LHCN-M2 (cell line): ENCODE data around the gene LTBP4. TPM values are rescaled to one million over a fixed set of nuclear protein-coding genes. Genes with fewer than 3 reads are reported as not detected.

Experiments used
- DNase-seq: peaks from one replicate; pipeline ENCODE4 v3.0.0-alpha.2; 2012; ENCODE audit warnings: low read depth
- total RNA-seq: library from RNA; depleted of rRNA; stranded (reverse); fragments of >200 nt; gene quantifications from 2 replicates; pipeline ENCODE4 v1.2.3, GENCODE V29; 2014

The LTBP4 gene
- total RNA-seq, 1 experiment from 2014 or later: 7.3 TPM

DNA sequence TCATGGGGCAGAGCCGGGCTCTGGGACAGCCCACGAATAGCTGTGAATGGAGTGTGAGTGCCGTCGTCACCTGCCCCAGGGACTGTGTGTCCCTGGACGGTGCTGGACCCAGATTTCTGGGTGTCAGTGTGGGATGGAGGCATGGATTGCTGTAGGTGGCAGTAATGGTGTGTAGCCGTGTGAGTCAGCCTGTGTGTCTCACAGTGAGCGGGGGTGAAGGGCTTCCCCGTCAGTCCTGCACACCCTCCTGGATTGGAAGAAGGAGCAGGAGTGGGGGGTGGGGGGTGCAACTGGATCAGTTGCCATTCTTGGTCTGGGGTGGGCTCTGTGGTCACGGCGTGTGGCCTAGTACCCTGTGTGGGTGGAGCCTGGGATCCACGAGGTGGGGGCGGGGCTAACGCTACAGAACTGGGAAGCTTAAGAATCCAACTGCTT lies 6.5 kb upstream of the LTBP4 start:
- DNase-seq: no peak

DNA sequence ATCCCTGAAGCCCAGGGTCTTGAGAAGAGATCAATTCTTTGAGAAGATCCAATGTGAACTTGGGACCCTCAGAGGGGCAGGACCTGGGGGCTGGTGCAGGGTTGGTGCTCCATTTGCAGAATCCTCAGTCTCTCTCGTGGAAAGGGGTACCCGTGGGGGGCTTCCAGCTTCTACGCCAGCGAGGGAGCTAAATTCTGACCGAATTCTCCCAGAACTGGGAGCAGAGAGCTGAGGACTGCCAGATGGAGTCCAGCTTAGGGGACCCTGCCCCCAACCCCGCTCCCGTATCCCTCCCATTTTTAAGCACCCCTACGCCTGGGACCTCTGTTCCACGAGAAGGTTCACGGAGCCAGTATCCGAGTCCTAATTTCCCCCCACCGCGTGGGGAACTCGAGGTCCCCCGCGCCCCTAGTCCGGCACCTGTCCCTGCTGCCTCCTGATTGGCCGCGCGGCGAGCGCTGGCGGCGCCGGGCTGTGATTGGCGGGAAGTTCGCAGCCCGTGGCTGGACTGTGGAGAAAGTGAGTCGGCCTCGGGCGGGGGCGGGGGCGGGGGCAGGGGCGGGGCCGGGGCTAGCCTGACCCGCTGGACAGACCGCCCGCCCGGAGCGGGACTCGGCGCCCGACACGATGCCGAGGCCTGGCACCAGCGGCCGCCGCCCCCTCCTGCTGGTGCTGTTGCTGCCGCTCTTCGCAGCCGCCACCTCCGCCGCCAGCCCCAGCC lies 4.4 kb upstream of the LTBP4 start:
- no peak for DNase-seq

DNA sequence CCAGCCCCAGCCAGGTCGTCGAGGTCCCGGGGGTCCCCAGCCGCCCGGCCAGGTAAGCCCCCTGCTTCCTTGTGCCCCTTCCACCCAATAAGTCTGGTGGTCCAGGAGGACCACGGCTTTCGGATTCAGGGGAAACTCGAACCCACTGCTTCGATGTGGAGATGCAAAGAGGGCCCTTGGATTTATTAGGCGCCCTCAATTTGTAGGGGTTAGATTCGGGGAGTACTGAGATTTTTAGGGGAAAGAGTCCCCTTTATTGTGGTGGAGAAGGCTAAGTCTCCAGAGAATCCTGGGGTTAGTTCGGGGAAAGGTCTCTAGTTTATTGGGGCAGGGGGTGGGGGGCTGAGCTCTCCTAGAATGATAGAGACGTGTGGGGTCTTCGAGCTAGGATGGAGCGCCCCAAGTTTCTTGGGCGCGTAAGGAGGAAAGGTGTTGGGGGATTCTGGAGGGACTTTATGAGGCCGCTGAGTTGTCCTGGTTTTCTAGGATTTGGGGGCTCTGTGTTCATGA lies 3.8 kb upstream of the LTBP4 start:
- no peak for DNase-seq

DNA sequence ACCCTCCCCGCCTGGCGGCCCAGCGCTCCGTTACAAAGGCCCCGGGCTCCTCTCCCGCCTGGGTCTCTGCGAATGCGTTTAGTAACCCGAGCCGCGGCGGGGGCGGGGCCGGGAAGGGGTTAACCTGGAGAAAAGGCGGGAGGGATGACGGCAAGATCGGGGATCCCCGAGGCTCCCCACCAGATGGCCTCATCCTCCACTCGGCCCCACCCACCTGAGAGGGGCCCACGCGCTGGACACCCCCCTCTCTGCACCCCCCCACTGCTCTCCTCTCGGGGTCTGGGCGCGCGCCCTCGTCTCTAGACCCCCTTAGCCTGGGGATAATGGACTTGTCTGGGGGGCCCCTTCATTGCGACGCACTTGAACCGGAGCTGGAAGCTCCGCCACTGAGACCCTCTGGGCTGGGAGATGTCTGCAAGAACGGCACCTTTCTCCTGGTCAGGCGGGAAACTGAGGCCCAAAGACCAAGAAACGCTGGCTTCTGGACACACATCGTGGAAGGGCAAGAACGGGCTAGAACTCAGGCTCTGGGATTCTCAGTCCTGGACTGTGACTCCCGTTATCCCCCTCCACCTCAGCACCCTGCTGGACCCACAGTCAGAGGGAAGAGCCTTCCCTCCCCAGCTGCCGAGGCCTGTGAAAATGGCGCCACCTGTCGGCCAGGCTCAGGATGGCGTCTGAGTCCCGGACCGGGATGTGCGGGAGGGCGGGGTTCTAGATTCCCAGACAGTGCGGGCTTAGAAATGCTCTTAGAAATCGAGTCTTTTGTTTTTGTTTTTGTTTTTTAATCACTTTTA lies 2.9 kb upstream of the LTBP4 start:
- DNase-seq: peak; percentile 80

DNA sequence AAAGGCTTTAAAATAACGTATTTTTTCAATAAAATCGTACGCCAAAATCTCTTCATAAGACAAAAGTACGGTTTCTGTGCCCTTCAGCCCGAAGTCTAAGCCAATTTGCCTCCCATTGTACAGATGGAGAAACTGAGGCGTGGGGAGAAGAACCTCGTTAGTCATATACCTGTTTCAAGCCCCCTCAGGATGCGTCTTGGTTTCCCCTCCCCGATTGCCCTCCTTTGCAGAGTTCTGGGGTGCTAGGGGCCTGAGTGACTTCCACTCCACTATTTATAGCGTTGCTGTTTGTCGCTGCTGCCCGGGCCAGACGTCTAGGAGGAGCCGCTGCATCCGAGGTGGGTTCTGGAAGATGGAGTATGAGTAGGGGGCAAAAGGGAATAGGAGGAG lies 2.3 kb upstream of the LTBP4 start:
- DNase-seq: no peak

DNA sequence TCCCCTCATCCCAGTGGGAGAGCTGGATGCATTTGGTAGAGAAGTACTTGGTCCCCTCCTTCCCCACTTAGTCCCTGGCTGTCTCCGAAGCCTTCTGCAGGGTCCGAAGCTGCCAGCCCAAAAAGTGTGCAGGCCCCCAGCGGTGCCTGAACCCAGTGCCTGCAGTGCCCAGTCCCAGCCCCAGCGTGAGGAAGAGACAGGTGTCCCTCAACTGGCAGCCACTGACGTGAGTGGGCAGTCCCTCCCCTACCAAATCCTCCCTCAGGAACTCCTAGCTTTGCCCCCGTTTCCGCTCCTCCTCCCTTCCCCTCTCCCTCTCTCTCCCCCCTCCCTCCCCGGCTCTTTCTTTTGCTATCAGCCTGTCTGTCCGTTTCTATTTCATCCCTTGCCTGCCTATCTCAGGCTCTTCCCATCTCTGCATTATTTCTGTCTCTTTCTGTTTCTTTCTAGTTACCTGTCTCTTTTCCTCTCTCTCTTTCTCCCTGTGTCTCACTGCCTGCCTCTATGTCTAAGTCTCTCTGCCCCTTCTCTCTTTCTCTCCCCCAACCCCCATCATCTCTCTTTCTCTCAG lies 1.8 kb upstream of the LTBP4 start:
- DNase-seq: no peak

DNA sequence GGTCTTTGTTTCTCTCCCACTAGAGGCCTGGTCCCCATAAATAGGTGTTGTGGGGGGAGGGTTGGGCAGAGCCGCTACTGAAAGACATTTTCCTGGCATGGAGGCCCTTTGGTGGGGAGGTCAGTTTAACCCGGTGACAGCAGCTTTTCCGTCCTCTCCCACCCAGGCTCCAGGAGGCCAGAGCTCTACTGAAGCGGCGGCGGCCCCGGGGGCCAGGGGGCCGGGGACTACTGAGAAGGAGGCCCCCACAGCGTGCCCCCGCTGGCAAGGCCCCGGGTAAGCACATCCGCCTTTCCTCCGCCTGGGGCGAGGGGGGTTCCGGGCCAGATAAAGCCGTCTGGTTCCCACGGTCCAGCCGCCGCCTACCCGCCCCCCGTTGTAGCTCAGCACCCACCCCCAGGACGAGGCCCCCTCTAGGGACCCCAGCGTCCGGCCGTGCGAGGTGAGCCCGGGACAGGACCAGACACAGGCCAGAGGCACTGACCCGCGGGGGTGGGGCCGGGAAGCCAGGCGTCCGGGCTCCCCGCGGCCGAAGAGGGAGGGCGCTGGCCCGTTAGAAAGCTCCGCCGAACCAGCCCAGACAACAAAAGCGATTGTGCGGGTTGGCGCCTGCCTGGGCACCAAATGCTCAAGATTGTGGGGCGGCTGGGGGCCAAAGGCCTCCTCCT lies 1.1 kb upstream of the LTBP4 start:
- no peak for DNase-seq

DNA sequence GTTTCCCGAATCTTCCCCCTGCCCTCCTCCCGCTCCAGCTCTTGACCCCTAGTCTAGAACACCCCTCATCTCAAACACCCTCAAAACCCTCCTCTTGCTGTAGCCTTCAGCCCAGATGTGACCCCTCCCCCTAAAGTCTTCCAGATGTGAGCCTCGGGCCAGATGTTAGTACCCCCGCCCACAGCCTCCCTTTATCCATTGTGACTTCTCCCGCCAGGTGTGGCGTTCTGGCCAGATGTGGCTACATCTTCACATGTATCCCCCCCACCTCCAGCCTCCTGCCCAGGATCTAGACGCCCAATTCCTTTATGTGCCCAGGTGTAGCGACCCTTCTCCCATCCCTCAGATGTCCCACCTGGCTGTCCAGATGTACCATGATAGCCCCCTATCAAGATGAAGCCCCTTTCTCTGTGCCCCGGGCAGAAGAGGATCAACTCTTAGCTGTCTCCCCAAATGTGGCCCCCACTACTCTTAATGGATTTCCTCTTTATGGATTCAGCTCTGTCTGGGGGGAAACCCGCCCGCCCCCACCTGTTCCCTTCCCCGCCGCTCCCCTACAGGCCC lies 517 bp upstream of the LTBP4 start:
- no peak for DNase-seq

DNA sequence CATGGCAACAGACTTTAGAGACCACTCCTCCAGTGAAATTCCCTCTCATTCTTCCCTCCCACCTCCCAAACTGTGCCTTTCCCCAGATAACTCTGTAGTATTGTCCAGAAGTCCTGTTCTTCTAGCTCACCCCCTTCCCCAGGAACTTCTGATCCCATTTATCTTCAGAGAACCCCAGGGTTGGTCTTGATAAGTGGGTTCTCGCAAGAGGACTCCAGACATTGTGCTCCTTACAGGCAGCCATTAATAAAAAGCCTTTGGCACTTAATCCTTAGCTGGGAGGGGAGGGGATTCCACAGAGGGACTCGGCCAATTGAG lies 1.9 kb downstream of the LTBP4 start:
- no peak for DNase-seq

DNA sequence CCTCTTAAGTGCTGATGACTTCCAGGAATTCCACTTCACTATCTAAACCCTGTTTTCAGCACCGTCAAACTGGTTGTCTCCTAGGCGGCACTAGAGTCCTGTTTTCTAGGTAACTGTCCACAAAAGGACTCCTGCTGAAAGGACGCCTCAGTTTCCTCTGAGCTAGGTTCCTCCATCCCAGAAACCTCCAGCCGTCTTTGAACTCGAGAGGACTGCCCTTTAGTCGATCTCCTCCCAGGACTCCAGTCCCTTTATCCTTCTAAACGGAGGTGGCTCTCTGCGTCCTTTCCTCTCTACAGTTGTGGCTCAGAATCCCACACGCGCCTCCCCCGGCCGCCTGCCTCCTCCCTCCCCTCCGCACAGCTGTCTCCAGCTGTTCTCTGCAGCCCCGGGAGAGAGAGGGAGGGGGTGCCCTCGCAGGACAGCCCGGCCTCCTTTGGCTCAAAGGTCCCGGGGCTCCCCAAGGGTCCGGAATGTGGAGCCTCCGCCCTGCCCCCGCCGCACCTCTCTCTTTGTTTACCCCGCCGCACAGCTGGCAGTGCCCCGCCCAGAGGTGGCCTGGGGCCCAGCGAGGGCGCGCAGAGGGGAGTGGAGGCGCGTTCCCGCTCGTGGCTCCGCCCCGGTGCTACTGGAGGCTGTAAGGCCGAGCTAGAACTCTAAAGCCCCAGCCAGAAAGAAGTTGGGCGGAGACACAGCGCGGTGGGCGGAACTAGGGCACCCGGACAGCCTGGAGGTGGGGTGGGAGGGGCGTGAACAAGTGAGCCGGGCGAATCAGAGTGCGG lies 2.4 kb downstream of the LTBP4 start:
- DNase-seq: peak; percentile 85

DNA sequence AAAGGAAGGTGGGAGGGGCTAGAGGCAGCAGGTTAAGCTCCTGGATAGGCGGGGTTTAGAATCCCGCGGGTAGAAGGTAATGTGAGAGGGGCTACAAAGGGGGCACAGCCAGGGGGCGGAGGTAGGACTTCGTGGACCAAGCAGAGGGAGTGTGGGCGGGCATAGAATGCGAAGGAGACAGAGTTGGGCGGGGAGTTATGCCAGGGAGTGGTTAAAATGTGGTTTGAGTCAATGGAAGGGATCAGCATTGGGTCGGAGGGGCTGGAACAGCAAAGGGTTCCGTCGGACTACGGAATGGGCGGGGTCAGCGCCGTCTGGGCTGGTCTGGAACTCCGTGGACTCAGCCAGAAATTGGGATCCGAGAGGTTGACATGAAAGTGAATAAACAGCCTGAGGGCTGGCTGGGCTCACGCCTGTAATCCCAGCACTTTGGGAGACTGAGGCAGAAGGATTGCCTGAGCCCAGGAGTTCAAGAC lies 3.0 kb downstream of the LTBP4 start:
- DNase-seq: no peak

DNA sequence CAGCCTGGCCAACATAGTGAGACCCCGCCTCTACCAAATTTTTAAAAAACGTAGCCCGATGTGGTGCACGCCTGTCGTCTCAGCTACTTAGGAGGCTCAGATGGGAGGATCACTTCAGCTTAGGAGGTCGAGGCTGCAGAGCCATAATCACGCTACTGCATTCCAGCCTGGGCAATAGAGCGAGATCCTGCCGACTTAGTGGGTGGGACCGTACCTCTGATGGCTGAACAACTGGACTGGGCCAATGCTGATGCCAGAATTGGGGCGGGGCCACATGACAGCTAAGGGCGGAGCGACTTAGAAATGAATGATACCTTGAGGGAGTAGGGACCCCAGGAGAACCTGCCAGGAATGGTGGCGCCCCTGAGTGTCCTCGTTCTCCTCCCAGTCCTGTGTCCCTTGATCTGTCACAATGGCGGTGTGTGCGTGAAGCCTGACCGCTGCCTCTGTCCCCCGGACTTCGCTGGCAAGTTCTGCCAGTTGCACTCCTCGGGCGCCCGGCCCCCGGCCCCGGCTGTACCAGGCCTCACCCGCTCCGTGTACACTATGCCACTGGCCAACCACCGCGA lies 3.6 kb downstream of the LTBP4 start:
- no peak for DNase-seq

DNA sequence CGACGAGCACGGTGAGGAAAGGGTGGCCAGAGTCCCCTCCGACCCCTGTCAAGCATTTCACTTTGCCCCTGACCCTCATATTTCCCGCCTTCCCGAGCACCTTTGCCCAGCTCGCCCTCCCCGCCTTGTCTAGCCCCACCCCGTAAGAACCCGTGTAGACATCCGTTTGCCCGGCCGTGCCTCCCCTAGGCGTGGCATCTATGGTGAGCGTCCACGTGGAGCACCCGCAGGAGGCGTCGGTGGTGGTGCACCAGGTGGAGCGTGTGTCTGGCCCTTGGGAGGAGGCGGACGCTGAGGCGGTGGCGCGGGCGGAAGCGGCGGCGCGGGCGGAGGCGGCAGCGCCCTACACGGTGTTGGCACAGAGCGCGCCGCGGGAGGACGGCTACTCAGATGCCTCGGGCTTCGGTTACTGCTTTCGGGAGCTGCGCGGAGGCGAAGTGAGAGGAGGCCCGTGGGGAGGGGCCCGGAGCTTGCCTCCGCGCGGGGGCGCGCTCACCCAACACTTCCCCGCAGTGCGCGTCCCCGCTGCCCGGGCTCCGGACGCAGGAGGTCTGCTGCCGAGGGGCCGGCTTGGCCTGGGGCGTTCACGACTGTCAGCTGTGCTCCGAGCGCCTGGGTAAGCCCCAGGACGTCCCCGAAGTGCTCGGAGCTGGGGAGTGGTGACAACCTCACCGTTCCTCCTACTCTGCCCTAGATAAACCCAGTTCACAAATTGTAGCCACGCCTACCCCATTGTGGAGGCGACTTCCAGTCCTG lies 4.2 kb downstream of the LTBP4 start:
- no peak for DNase-seq

DNA sequence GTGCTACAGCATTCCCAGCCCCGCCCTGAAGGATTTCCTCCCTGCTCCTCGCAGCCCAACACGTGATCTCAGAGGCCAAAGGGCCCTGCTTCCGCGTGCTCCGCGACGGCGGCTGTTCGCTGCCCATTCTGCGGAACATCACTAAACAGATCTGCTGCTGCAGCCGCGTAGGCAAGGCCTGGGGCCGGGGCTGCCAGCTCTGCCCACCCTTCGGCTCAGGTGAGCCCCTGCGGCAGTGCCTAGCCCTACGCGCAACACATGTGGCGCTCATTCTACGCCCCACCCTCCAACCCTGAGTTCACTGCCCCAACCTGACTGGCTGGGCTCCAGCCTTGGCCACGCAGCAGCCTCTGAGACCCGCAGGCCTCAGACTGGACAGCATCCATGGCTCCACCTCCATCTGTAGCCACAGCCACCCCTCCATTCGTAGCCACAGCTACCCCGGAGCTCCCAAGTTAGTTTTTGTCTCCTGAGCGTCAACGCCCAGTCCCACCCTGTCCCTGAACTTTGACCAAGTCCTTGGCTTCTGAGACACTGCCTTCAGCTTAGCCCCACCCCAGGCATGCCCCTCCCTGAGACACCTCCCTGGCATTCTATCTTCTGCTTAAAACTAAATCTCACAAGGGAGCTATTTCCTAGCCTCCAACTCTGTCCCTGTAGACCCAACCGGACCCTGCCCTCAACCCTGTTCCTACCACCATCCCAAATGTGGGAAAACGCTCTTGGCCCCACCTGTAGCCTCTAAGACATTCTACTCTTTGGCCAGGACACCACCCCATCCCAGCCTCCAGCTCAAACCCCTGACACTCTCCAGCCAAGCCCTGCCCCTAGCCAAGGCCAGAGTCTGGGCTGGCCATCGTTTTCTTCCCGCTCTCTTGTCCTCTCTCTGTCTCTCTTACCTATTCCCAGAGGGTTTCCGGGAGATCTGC lies 6.4 kb downstream of the LTBP4 start:
- DNase-seq: no peak

DNA sequence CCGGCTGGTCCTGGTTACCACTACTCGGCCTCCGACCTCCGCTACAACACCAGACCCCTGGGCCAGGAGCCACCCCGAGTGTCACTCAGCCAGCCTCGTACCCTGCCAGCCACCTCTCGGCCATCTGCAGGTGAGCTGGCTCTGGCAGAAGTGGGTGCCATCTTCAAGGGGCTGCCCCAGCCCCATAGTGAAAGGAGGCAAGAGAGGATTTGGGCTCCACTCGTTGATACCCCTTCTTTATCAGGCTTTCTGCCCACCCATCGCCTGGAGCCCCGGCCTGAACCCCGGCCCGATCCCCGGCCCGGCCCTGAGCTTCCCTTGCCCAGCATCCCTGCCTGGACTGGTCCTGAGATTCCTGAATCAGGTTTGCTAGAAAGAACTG lies 7.1 kb downstream of the LTBP4 start:
- no peak for DNase-seq

DNA sequence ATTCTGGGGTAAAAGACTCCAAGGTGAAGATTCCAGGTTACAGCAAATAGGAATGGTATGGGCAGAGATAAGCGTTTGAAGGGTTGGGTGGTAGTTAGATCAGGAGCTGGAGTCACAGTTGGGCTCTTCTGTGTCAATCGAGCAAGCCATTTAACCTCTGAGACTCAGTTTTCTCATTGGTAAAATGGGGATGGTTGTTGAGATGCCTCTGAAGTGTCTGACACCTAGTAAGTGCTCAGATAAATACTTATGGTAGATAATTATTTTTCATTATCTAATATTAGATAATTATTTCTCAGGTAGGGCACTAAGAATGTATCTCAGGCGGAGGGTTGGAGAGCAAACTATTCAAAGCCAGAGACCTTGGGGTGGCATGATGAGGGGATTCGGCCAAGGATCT lies 7.8 kb downstream of the LTBP4 start:
- no peak for DNase-seq

DNA sequence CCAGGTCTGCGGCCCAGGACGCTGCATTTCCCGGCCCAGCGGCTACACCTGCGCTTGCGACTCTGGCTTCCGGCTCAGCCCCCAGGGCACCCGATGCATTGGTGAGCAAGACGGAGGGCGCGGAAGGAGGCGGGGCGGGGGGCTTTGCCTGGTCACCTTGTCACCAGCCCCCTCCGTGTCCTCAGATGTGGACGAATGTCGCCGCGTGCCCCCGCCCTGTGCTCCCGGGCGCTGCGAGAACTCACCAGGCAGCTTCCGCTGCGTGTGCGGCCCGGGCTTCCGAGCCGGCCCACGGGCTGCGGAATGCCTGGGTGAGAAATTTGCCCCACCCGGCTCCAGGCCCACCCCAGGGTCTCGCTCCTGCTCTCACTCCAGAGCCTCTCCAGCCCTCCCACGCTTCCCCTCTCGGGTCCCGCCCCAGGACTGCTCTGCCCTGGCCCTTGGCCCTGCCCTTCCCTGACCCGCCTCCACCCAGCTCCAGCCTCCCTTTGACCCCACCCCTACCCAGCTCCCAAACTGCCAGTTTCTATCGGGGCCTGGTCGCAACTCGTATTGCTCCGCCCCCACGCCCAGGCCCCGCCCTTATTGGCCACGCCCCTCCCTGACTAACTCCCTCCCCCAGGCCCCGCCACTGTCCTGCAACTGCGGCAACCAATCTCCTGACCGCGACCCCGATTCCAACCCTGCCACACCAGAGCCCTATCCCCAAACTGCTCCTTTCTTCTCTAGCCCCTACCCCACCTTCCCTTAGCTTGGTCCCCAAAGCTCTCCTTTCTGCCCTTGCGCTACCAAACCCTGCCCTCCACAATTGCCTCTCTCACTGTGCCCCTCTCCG lies 8.6 kb downstream of the LTBP4 start:
- peak; percentile 74 for DNase-seq
